Activated CD8-positive, alpha-beta memory T cell treated with anti-CD3 and anti-CD28 coated beads, Interleukin-2, amount 50 U/mL, for 24 hours (primary cell): ENCODE results near the gene TTC21A.
"Not testable (repeated sequence)": the region's sequence is repeated elsewhere in the genome, so short reads cannot be mapped to it uniquely, and the experiment has no call there.

Experiments used
- DNase-seq: peaks from one replicate; pipeline ENCODE4 v3.0.0-alpha.2; 2020; ENCODE audit errors: extremely low read depth

TTC21A gene

DNA sequence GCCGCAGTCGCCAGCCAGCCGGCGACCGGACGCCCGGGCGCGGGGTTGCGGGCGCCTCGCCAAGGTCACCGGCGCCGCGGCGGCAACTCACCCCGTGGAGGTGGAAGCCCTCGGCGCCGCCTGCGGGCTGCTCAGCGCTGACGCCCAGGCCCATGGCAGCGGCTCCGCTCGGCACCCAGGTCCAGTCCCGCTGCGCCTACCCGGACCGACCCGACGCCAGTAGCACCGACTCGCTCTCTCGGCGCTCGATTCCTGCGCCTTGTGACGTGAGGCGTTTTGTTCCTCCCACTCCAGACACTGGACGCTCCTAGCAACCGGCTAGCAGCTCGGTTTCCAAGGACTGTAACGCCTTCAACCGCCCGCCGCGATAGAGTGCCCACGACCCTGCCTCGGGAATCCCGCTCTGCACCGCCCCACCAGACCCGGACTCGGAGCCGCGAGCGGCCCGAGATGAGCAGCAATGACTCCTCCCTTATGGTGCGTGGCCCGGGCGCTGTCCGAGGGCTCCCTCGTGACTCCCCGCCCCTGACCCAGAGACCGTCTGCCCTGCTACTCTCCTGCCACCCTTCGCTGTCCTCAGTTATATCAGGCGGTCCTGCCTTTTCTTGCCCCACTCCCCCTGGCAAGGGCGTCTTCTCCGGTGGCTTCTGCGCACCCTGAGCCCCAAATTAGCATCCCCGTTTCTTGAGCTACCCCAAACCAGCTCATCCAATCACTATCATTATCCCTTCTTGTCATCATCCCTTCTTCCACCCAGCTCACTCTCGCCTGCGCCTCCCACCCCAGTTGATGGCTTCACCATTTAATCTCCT, at the start of gene TTC21A, which contains the start of gene GORASP1:
Gene TTC21A, plus strand, starts transcription at position 293 of the 812 bp plus-strand sequence. Its CDS starts 158 bp downstream, at position 451.
Gene GORASP1, minus strand, starts transcription at position 240 of the 812 bp plus-strand sequence. Its CDS starts 86 bp downstream, at position 154.
- no peak for DNase-seq

GRCh38 chr3:39061228-39061627, 46.3 kb upstream of the TTC21A start:
- not testable (repeated sequence) for DNase-seq

- no peak for DNase-seq
Observed at GRCh38 chr3:39062180-39062579, 45.3 kb upstream of the TTC21A start.

DNA sequence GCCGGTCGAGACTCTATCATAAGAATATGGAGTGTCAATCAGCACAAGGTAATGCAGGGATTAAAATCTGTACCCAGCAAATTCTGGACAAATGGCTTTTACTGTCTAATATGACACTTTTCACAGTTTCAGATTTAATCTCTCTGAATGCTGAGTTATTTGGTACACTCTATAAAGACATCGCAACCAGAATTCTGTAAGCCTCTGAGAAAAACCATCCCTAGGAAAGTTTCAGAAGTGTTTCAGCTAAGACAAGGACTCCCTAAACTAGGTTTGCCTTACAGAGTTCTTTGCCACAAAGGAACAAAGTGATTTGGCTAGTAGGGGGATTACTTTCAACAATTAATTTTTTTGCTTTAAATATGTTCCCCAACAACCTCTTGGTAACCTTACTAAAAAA, 44.3 kb upstream of the TTC21A start:
- no peak for DNase-seq

DNA sequence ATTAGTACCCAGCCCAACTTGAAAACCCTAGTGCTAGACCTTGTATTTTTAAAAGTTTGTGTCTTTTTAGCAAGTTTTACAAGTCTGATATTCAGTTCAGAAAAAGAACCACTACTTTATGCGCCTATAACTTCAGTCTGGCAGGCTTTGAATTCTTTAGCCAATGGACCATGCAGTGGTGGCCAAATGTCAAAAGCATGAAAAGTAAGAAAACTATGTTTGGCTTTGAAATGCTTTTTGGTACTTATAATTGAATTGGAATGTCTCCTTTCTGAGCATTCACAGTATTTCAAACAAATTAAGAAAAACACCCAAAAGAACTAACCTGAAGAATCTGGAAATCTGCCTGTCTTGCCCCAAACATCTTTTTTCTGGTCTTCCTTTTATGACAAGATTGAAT, 42.8 kb upstream of the TTC21A start:
- DNase-seq: no peak

DNA sequence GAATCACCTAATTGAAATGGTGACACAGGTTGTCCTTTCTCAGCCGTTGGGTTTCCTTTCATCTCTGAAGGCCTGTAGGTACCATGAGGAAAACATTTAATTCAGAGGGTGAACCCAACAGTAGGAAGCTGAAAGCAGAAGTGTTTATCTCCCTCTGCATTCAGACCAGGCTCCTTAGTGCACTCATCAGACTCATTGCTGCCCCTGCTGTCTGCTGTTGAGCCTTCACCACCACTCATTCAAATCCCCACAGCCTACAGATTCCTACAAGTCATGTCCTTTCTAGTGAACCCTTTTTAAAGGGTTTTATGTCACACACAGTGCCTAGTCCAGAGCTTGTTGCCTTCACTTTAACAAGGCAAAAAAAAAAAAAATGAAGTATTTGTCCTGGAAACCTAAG, 42.3 kb upstream of the TTC21A start:
- no peak for DNase-seq

DNA sequence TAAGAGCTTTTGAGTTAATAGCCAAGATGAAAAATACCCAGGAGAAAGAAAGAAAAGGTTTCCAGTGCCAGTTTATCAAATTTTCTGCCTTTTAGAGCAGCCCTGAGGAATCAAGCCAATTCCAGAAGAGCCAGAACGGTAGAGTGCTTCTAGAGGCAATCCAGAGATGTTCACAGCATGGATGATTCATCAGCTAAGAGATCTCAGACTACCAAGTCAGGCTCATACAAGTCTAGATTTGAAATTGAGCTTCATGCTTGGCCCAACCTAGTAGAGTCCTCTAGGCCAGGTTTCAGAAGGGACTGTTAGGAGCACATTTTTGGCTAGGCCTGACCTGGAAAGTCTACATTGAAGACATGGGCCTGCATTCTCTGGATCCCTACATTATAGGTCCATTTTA, 40.2 kb upstream of the TTC21A start:
- DNase-seq: no peak

DNA sequence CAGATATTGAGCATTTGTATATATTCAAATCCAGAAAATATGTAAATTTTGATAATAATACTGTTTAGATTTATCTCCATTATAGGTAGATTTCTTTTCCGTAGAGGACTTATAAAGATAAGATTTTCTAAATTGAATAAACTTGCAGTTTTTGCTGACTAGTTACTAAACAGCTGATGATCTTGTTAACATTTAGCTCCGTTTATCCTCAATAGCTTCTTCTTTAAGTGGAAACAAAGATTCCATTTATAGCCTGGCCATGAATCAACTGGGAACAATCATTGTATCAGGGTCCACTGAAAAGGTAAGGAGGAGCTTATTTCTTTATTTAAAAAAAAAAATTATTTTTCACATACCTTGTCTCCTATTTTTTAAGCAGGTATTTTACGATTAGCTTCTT, 38.9 kb upstream of the TTC21A start:
- no peak for DNase-seq

GRCh38 chr3:39075910-39076309, 31.6 kb upstream of the TTC21A start:
- no peak for DNase-seq

- DNase-seq: no peak
Observed at GRCh38 chr3:39079530-39079929, 27.9 kb upstream of the TTC21A start.

DNA sequence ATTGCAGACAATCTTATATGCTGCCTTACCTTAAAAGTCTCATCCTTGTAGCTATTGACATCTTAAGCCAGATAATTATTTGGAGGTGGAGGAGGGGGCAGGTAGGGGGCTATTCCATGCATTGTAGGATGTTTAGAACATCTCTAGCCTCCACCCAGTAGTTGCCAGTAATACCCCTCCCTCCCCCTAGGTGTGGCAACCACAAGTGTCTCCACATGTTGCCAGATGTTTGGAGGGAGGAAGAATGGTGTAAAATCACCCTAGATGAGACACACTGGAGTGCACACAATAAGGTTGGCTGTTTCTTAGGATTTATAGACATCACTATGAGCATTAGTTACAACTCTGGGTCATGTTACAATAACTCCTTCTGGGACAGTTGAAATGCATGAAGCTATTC, 27.5 kb upstream of the TTC21A start:
- DNase-seq: no peak

DNA sequence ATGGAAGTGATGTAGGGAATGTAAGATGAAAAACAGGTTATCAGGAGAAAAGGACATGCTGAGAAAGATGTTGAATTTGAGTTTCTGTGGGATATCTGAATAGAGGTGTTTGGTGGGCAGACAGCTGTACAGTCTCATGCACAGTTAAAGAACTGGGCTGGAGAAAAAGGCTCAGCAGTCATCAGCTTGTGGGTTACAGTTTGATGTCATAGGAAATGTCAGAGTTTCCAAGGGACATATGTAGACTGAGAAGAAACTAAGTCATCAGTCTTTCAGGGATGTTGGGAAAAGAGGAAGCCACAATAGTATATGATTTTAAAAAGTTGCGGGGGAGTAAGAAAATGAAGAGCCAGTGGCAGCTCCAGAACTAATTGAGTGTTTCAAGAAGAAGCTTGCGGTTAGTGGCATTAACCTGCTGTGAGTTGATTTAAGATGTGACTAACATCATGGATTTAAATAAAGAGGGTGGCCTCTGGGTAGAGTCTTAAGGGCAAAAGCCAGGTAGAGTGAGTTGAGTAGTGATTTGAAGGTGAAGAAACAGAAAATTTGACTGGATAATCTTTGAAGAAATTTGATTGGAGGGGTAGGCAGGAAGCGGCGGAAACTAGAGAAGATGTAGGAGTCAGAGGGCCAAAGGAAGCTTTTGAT, 24.7 kb upstream of the TTC21A start:
- no peak for DNase-seq

- DNase-seq: no peak
Observed at GRCh38 chr3:39086144-39086543, 21.3 kb upstream of the TTC21A start.

GRCh38 chr3:39088456-39088855, 19.0 kb upstream of the TTC21A start:
- no peak for DNase-seq

GRCh38 chr3:39088889-39089288, 18.6 kb upstream of the TTC21A start:
- DNase-seq: no peak

GRCh38 chr3:39090922-39091321, 16.6 kb upstream of the TTC21A start:
- no peak for DNase-seq

- DNase-seq: no peak
Observed at GRCh38 chr3:39094851-39095677, 12.4 kb upstream of the TTC21A start.

- no peak for DNase-seq
Observed at GRCh38 chr3:39095778-39096177, 11.7 kb upstream of the TTC21A start.

- DNase-seq: no peak
Observed at GRCh38 chr3:39096775-39097174, 10.7 kb upstream of the TTC21A start.

GRCh38 chr3:39097716-39098472, 9.6 kb upstream of the TTC21A start:
- DNase-seq: no peak

DNA sequence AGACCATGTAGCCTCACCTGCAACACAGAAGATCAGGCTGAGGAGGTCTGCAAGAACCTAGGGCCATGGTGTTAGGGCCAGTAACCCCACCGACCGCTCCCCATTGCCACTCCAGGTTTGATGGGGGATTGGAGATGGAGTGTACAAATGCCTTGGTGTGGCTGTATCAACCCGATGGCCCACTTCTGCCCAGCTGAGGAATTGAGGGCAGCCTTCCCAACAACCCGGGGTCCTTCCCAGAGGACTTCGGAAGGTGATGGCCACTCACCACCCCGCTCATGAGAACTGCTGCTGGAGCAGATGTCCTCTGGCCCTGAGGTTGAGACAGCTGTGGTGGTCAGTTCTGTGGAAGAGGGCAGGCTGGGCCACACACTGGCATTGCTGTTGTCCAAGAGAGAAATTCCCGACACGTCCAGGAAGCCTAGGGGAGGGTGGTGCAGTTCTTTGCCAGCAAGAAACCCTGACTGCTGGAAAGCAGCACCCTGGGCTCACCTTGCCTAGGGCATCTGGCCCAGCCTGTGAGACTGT, 8.9 kb upstream of the TTC21A start:
- no peak for DNase-seq
